Measurements from ENCODE around the gene CYSRT1.

Gene CYSRT1

DNA sequence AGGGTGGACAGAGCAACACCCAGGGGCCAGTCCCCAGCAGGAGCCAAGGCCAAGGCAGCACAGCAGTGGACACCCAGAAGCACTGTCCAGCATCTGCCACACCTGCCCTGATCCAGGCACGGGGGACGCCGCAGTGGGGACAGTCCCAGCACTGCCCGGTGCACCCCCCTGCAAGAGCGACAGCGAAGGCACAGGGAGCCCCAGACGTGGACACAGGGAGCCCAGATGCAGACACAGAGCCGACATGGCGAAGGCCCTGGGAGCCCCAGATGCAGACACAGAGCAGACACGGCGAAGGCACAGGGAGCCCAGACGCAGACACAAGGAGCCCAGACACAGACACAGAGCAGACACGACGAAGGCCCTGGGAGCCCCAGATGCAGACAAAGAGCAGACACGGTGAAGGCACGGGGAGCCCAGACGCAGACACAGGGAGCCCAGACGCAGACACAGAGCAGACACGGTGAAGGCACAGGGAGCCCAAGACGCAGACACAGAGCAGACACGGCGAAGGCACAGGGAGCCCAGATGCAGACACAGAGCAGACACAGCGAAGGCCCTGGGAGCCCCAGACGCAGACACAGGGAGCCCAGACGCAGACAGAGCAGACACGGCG lies 40.9 kb upstream of the CYSRT1 start:
- Histone ChIP-seq H3K36me3 (replicated peaks) (peaks cover 37% of the 10 kb centered on the region), H3K27me3 (replicated peaks) (no peaks in the 10 kb centered on the region), H3K4me3 (ENCODE audit: low read depth, low read length) (no peak overlapping the region), H3K27ac (no peak overlapping the region)
- in situ Hi-C loops (cut with HindIII; ENCODE audit: low pct_ligation_motif_present, low sequenced_read_pairs), result no loop called here
- TF ChIP-seq, protein P1, sequence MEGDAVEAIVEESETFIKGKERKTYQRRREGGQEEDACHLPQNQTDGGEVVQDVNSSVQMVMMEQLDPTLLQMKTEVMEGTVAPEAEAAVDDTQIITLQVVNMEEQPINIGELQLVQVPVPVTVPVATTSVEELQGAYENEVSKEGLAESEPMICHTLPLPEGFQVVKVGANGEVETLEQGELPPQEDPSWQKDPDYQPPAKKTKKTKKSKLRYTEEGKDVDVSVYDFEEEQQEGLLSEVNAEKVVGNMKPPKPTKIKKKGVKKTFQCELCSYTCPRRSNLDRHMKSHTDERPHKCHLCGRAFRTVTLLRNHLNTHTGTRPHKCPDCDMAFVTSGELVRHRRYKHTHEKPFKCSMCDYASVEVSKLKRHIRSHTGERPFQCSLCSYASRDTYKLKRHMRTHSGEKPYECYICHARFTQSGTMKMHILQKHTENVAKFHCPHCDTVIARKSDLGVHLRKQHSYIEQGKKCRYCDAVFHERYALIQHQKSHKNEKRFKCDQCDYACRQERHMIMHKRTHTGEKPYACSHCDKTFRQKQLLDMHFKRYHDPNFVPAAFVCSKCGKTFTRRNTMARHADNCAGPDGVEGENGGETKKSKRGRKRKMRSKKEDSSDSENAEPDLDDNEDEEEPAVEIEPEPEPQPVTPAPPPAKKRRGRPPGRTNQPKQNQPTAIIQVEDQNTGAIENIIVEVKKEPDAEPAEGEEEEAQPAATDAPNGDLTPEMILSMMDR (IDR thresholded peaks at IDR 0.05; ENCODE audit: low read depth, low read length, missing control alignments), result no peak
- DNase-seq, result no peak

DNA sequence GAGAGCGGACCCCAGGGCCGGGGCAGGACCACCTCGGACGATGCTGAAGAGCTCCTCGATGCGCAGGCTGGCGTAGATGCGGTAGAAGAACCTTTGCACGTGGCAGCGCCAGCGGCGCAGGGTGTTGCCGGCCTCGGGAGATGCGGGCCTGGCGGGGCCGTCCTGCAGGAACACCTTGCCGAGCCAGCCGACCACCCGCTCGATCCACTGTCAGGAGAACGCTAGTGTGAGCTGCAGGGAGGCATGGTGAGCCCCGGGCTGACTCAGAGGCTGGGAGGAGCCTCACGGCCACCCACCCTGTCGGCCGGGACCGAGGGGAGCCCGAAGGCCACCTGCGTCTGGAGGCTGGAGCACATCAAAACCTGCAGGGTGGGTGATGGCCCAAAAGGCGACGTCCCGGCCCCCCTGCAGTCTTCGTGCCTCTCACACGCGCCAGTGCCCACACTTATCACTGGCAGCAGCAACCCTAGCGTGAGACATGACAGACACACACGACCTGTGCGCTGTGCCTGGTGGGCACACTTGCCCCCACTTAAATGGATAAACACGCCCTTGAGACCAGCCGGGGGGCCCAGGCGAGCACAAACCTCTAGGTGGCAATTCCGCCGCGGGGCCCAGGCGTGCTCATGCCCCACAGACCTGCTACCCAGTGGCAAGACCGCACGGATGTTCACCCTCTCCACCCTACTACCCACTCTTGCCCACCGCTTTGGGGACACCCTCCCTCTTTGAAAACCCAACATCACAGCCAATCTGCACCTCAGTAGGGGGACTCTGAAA lies 39.9 kb upstream of the CYSRT1 start:
- Histone ChIP-seq H3K36me3 (replicated peaks) (peaks cover 32% of the 10 kb centered on the region), H3K4me3 (ENCODE audit: low read depth, low read length) (no peak overlapping the region), H3K27ac (no peak overlapping the region), H3K27me3 (replicated peaks) (no peaks in the 10 kb centered on the region)
- TF ChIP-seq, protein P1 (IDR thresholded peaks at IDR 0.05; ENCODE audit: low read depth, low read length, missing control alignments), result no peak
- in situ Hi-C loops (cut with HindIII; ENCODE audit: low pct_ligation_motif_present, low sequenced_read_pairs), result no loop called here
- no peak for DNase-seq

DNA sequence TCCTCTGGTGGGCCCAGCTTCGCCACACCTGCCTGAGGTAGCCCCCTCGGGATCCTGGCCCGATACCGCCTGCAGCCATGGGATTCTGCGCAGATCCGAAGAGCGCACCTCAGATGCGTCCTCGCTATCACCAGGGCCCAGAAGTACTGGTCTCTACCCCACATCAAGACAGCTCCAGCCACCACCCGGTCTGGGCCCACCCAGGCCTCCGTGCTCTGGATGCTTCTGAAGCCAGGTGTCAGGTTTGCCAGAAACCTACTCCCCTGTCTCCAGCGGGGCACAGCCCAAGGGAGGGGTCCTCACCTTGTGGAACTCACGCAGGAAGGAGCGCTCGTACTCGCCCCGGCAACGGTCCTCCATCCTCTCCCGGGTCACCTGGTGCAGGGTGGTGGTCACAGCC lies 39.1 kb upstream of the CYSRT1 start:
- H3K27ac ChIP-seq, result no peak overlapping the region
- in situ Hi-C loops (cut with HindIII; ENCODE audit: low pct_ligation_motif_present, low sequenced_read_pairs), result no loop called here
- no peaks in the 10 kb centered on the region for H3K27me3 ChIP-seq (replicated peaks)
- H3K4me3 ChIP-seq (ENCODE audit: low read depth, low read length), result no peak overlapping the region
- peaks cover 28% of the 10 kb centered on the region for H3K36me3 ChIP-seq (replicated peaks)
- DNase-seq, result no peak
- TF ChIP-seq, protein P1 (IDR thresholded peaks at IDR 0.05; ENCODE audit: low read depth, low read length, missing control alignments), result no peak

DNA sequence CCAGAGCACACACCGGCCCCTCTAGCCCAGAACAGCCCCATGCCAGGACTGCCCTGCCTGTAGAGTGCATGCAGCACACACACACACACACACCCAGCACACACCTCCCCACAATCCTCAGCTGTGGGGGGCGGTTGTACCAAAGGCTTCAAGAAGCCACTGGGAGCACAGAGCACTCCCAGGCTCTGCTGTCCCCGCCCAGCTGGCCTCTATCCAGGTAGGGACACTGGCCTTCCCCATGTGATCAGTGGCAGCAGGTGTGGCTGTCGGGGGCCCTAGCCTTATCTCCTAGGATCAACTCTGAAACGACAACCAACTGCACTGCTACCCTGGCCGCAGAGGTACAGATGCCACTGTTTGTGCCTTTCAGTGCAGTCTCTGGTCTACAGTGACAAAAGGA lies 38.6 kb upstream of the CYSRT1 start:
- no peak overlapping the region for H3K27ac ChIP-seq
- no peak overlapping the region for H3K4me3 ChIP-seq (ENCODE audit: low read depth, low read length)
- DNase-seq, result no peak
- H3K27me3 ChIP-seq (replicated peaks), result no peaks in the 10 kb centered on the region
- peaks cover 26% of the 10 kb centered on the region for H3K36me3 ChIP-seq (replicated peaks)
- TF ChIP-seq, protein P1 (IDR thresholded peaks at IDR 0.05; ENCODE audit: low read depth, low read length, missing control alignments), result no peak
- in situ Hi-C loops (cut with HindIII; ENCODE audit: low pct_ligation_motif_present, low sequenced_read_pairs), result no loop called here

DNA sequence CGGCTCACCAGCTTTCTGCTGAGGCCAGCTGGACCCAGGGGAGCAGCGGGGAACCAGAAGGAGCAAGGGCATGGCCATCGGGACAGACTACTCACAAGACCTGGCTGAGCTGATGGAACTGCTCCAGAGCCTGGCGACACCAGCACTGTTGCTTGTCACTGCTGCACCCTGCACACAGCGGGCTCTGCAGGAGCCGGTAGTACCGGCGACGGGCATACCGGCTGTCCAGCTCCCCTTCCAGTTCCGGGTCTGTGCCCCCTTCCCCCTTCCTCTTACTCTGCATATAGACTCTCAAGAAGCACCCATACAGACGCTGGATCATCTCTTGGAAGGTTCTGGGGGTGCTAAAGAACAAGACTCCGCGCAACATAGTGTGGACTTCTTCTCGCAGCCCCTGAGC lies 37.6 kb upstream of the CYSRT1 start:
- Histone ChIP-seq H3K36me3 (replicated peaks) (peaks cover 29% of the 10 kb centered on the region), H3K4me3 (ENCODE audit: low read depth, low read length) (peak overlapping the region; percentile 86), H3K27ac (no peak overlapping the region), H3K27me3 (replicated peaks) (no peaks in the 10 kb centered on the region)
- in situ Hi-C loops (cut with HindIII; ENCODE audit: low pct_ligation_motif_present, low sequenced_read_pairs), result no loop called here
- TF ChIP-seq, protein P1 (IDR thresholded peaks at IDR 0.05; ENCODE audit: low read depth, low read length, missing control alignments), result no peak
- DNase-seq, result no peak
